GM21367 (cell line): Measurements from ENCODE around the gene FLVCR1.
"Not testable (repeated sequence)": the region's sequence is repeated elsewhere in the genome, so short reads cannot be mapped to it uniquely, and the experiment has no call there.

Experiments used
- ATAC-seq: cut with Tn5 transposase; IDR thresholded peaks from one replicate; pipeline ENCODE4 v1.9.1; 2021; ENCODE audit not compliant: unreplicated experiment

The FLVCR1 gene

GRCh38 chr1:212857992-212858460, at the start of gene FLVCR1:
Gene FLVCR1 (plus strand): TSS chr1:212858275. CDS start chr1:212858453, 178 bp downstream.
- ATAC-seq, result peak; percentile 97

GRCh38 chr1:212814537-212815334, 43.3 kb upstream of the FLVCR1 start:
- ATAC-seq, result no peak

GRCh38 chr1:212816567-212817278, 41.4 kb upstream of the FLVCR1 start:
- ATAC-seq, result no peak

GRCh38 chr1:212819726-212820125, 38.3 kb upstream of the FLVCR1 start:
- ATAC-seq, result peak; percentile 46

- no peak for ATAC-seq
Measured at GRCh38 chr1:212820969-212821368, 37.1 kb upstream of the FLVCR1 start.

- no peak for ATAC-seq
Measured at GRCh38 chr1:212822956-212823355, 35.1 kb upstream of the FLVCR1 start.

- ATAC-seq, result no peak
Measured at GRCh38 chr1:212824201-212824600, 33.9 kb upstream of the FLVCR1 start.

- no peak for ATAC-seq
Measured at GRCh38 chr1:212825798-212826452, 32.1 kb upstream of the FLVCR1 start.

- no peak for ATAC-seq
Measured at GRCh38 chr1:212827171-212827776, 30.8 kb upstream of the FLVCR1 start.

GRCh38 chr1:212827831-212828278, 30.2 kb upstream of the FLVCR1 start:
- ATAC-seq, result no peak

GRCh38 chr1:212828395-212828794, 29.7 kb upstream of the FLVCR1 start:
- ATAC-seq, result no peak

- ATAC-seq, result peak; percentile 76
Measured at GRCh38 chr1:212833211-212834207, 24.6 kb upstream of the FLVCR1 start.

GRCh38 chr1:212838145-212838544, 19.9 kb upstream of the FLVCR1 start:
- ATAC-seq, result no peak

GRCh38 chr1:212844521-212844920, 13.6 kb upstream of the FLVCR1 start:
- ATAC-seq, result not testable (repeated sequence)

GRCh38 chr1:212847549-212847948, 10.5 kb upstream of the FLVCR1 start, which contains the start of gene SPATA45:
Gene SPATA45 (minus strand): TSS chr1:212847649. CDS start chr1:212836149, 11,500 bp downstream.
- no peak for ATAC-seq

GRCh38 chr1:212852105-212852688, 5.9 kb upstream of the FLVCR1 start:
- ATAC-seq, result no peak

- no peak for ATAC-seq
Measured at GRCh38 chr1:212853658-212854057, 4.4 kb upstream of the FLVCR1 start.

- ATAC-seq, result no peak
Measured at GRCh38 chr1:212856755-212857154, 1.3 kb upstream of the FLVCR1 start.
